PFSK-1 (cell line): Measurements from ENCODE around the gene TRIP11.

Source experiments
- FOXP2 ChIP-seq: optimal IDR thresholded peaks from 2 replicates; pipeline ENCODE3; 2011; ENCODE audit warnings: borderline replicate concordance, control low read depth, inconsistent platforms; ENCODE audit not compliant: insufficient read depth; ENCODE audit errors: extremely low read length, extremely low read depth
- POLR2AphosphoS5 ChIP-seq: IDR thresholded peaks from 2 replicates; pipeline ENCODE4 v1.6.1; 2012; ENCODE audit warnings: low read depth, mild to moderate bottlenecking, control low read depth, low read length, moderate library complexity
- REST ChIP-seq, 2 experiments: IDR thresholded peaks; 2 replicates each; pipeline versions ENCODE4 v1.6.1 to v1.8.0; 2011 to 2012; ENCODE audit warnings: low read depth in 2 of 2, low read length in 2 of 2, control low read depth in 1 of 2, inconsistent platforms in 1 of 2, mild to moderate bottlenecking in 1 of 2, moderate library complexity in 1 of 2; ENCODE audit not compliant: insufficient read depth in 1 of 2
- SIN3A ChIP-seq: IDR thresholded peaks from 2 replicates; pipeline ENCODE4 v1.6.1; 2012; ENCODE audit warnings: mild to moderate bottlenecking, low read length, moderate library complexity, borderline replicate concordance; ENCODE audit not compliant: insufficient read depth
- TAF1 ChIP-seq: IDR thresholded peaks from 2 replicates; pipeline ENCODE4 v1.6.1; 2012; ENCODE audit warnings: low read length, control low read depth, borderline replicate concordance; ENCODE audit not compliant: insufficient read depth

The TRIP11 gene

GRCh38 chr14:92033906-92034687 is 5.8 kb downstream of the TRIP11 start:
- TF ChIP-seq POLR2AphosphoS5 (no peak), REST (IDR thresholded peaks at IDR 0.05; ENCODE audit: insufficient read depth in 1 of 2, low read depth in 2 of 2, low read length in 2 of 2) (no peak), SIN3A (no peak), TAF1 (no peak), FOXP2 (no peak)

GRCh38 chr14:92033433-92033832 is 6.4 kb downstream of the TRIP11 start:
- no peak for TF ChIP-seq FOXP2
- TF ChIP-seq SIN3A, result no peak
- TF ChIP-seq POLR2AphosphoS5, result no peak
- TF ChIP-seq REST (IDR thresholded peaks at IDR 0.05; ENCODE audit: insufficient read depth in 1 of 2, low read depth in 2 of 2, low read length in 2 of 2), result no peak
- TF ChIP-seq TAF1, result no peak

GRCh38 chr14:92026548-92027190 is 13.2 kb downstream of the TRIP11 start:
- no peak for TF ChIP-seq SIN3A
- no peak for TF ChIP-seq POLR2AphosphoS5
- no peak for TF ChIP-seq TAF1
- TF ChIP-seq FOXP2, result no peak
- no peak for TF ChIP-seq REST (IDR thresholded peaks at IDR 0.05; ENCODE audit: insufficient read depth in 1 of 2, low read depth in 2 of 2, low read length in 2 of 2)

- no peak for TF ChIP-seq SIN3A
- no peak for TF ChIP-seq TAF1
- no peak for TF ChIP-seq REST (IDR thresholded peaks at IDR 0.05; ENCODE audit: insufficient read depth in 1 of 2, low read depth in 2 of 2, low read length in 2 of 2)
- TF ChIP-seq POLR2AphosphoS5, result no peak
- TF ChIP-seq FOXP2, result no peak
Observed at GRCh38 chr14:92022036-92022435, 17.8 kb downstream of the TRIP11 start.
